Left renal pelvis (tissue), 4 donors: Measurements from ENCODE around the gene RSPRY1. TPM values are rescaled to one million over a fixed set of nuclear protein-coding genes. Genes with fewer than 3 reads are reported as not detected.
A peak's percentile ranks its signal among the peaks of the same experiment; 100 is the strongest.

Source experiments
- DNase-seq, 4 donors: peaks; one replicate each; pipeline ENCODE4 v3.0.0-alpha.2; 2013; ENCODE audit warnings: low read depth in 4 of 4, low spot score in 3 of 4
- polyA plus RNA-seq, 4 donors: library from polyadenylated mRNA; unstranded; fragments of 120-200 nt; gene quantifications; one replicate each; pipeline ENCODE4 v1.2.1, GENCODE V29; 2013; ENCODE audit not compliant: insufficient read length in 4 of 4

RSPRY1 gene
- 10 to 100 TPM; 36.0 to 52.2 (median 48.9) TPM for polyA plus RNA-seq

DNA sequence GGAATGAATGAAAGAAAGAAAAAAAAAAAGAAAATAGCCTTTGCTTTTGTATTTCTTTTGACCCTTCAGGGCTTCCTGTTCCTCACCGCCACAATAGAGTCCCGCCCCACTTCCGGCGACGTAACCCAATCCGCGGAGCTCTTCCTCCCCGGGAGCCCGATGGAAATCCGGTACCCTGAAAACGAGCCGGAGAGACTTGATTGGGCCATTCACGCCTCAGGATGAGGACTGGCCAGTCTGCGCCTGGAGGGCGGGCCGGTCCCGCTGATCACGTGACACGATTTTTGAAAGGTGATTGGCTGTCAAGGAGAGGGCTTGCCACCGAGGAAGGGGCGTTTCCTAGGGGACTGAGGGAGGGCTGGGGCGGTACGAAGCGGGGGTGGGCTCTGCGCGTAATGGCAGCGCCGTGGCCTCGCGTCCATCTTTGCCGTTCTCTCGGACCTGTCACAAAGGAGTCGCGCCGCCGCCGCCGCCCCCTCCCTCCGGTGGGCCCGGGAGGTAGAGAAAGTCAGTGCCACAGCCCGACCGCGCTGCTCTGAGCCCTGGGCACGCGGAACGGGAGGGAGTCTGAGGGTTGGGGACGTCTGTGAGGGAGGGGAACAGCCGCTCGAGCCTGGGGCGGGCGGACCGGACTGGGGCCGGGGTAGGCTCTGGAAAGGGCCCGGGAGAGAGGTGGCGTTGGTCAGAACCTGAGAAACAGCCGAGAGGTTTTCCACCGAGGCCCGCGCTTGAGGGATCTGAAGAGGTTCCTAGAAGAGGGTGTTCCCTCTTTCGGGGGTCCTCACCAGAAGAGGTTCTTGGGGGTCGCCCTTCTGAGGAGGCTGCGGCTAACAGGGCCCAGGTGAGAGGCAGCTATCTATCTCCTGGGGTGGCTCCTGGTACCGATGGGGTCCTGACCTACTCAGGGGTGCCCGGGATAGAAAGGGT, at the start of gene RSPRY1, which contains the start of gene PSME3IP1:
Gene RSPRY1, plus strand, starts transcription at position 385 of the 927 bp plus-strand sequence. CDS start 18,330 bp downstream, outside the sequence.
Gene PSME3IP1, minus strand, starts transcription at position 95 of the 927 bp plus-strand sequence. CDS start 12,185 bp downstream, outside the sequence.
- DNase-seq = peak; percentile 99

DNA sequence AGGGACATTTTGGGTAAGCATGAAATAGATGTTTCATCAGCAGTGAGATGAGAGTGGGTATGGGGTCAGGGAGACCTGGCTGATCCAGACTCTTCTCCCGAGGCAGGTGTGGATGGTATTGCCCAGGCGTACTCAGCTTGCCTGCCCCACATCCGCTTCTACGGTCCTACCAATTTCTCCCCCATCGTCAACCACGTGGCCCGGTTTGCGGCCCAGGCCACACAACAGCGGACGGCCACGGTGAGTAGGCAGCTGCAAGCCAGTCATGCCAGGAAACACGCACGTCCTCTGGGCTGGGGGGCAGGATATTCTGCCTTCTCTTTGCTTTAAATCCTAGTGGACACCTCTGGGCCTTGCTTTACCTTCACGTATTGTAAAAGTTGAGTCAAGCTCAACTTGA, 49.1 kb upstream of the RSPRY1 start:
- no peak for DNase-seq

DNA sequence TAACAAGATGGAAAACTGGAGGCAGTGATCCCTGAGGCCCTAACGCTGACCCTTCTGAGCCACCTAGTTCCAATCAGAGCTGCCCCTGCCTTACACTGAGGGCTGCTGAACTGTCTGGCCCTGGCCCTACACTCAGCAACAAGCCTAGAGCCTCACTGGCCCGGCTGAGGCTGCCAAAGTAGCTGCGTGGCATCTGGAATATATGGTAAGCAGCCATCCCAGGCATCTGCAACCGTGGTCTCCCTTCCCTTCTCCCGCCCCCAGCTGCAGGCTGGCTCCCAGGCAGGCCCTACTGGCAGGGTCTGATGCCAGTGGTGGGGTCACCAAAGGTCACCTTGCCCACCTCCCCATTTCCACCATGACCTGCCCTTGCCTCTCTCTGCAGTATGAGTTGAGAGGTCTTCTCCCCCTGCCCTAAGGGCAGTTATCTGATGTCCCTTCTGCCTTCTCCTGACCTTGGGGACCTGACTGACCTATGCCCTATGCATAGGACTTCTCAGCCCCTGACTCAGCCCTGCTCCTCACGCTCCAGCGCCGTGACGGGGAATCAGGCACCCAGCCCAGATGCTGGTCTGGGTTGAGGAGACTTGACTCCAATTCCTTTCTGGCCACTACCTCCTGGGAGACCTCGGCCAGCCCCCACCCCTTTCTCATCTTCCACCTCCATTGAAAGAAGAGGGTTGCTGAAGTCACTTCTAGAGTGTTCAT, 48.4 kb upstream of the RSPRY1 start:
- DNase-seq = no peak

DNA sequence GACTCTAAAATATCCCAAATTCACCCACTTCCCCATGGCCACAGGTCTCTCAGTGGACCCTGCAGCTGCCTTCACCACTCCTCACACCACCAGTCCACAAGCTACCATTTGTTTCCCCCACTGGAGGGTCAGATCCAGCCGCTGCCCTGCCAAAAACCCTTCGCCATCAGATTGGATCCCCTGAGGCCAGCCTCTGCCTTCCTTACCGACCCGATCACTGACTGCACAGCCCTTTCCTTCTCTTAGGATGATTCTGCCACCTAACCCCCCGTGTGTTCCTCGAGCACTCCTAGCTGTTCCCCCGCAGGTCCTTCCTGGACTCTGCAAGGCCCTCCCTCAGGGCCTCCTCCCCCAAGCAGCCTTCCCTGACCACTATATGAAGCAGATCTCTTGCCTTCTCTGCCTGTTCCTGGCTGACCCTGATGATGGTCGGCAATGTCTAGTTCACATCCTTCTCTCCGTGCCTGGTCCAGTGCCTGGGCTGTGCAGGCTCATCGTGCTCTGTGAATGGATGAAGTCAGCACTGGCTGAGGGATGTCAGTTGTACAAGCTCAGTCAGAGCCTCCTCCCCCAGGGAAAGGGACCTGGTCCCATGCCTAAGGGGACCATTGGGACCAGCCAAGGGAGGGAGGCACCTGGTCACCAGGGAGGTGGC, 47.7 kb upstream of the RSPRY1 start:
- DNase-seq = no peak

DNA sequence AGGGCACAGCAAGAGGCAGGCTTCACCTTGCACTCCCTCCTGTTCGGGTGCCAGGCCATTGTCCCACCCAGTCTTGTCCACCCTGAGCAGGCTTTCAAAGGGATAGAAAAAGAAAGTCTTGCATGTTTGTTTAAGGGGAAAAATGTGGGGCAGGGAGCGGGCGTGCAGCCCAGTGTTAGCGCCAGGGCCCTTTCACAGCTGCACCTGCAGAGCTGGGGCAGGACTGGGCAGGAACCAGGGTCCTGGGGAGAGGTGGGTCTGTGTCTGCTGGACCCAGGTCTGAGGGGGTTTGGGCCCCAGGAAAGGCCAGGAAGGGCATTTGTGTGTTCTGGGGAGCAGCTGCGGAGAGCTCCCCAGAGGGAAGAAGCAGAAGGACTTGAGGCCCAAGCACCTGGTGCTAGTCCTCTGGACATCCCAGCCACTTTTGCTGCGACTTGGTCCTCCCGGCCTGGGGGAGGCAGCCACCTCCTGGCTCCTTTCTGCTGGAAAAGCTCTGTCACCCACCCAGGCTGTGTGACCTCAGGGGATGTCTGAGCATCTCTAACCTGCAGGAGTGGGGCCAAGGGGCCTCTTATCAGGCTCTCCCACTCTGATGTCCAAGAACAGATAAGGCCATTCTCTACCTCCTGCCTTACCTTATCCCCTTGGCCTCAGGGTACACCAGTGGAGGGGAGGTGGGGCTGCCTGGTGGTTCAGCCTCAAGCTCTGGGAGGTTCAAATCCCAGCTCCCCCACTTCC, 45.0 kb upstream of the RSPRY1 start:
- DNase-seq = no peak

DNA sequence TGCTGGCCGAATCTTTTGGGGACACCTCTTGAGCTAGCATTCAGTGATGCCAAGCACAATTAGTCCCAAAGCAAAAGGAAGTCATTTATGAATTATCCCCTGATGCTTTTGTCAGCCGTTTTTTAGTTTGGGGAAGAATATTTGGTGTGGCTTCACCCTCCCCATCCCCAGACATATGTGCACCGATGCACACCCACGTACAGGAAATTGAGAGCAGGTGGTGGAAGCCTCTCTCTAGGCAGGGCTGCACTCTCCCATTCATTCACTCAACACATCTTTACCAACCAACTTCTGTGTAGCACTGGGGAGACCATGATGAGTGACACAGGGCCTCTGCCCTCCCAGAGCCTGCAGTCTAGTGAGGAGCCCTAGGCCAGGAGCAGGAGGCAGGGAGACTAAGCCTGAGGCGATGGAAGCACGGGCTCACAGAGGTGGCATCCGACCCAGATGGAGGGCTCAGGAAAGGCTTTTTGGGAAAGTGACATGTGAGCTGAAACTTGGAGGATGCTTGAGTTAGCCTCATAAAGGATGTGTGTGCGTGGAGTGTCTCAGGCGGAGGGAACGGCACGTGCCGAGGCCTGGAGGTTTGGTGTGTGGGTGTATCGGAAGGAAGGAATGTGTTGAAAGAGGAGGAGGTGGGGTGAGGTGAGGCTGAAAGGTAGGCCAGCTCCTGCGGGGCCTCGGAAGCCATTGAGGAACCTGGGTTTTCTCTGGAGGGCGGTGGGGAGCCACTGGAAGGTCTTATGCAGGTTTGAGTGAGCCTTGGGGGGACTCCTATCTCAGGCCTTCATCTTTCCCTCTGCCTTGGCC, 44.1 kb upstream of the RSPRY1 start:
- DNase-seq = no peak

DNA sequence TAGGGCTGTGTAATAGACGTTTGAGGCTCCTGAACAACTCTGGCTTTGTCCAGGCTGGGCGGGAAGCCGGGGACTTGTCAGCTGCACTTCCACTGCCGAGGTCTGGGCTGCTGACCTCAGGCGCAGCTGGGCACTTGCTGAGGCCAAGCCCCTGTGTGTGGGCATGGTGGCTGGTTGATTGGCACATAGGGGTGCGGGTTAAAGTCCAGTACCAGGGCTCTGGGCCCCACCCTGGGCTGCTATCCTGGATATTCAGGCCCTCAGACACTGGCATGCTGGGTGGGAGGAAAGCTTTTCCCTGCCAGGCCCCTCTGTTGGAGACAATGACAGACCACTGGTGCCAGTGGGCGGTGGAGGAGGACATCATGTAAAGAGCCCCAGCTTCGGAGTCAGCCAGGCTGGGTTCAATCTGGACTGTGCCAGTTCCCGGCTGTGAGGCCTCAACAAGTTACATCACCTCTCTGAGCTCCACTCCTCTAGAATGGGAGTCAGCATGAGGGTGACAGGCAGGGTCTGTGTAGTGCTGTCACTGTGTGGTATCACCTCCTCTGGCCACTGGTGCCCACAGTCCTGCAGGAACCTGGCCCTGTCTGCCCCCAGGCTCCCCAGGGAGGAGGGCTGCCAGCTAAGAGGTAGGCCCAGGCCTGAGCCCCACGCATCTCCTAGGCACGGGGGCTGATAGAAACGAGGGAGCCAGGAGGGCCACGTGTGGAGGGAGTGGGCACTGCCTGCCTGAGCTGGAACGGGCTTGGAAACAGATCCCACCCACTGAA, 42.8 kb upstream of the RSPRY1 start:
- DNase-seq = no peak

DNA sequence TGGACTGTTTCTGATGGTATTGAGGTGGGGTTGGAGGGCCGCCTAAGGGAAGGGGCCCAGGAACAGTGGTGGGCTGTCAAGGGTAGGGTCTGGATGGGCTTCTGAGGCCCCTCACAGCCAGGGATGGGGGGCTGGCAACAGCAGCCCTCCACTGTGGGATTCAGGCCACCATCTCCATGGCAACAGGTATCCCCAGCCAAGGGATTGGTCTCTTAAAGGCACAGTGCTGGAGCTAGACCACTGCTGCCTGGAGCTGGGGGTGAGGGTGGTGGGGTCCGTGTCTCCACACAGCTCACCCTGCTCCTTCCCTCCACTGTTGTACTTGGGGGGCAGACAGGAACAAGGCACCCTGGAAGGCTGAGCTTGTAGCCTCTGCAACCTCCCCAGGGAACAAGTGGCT, 42.1 kb upstream of the RSPRY1 start:
- DNase-seq = no peak

DNA sequence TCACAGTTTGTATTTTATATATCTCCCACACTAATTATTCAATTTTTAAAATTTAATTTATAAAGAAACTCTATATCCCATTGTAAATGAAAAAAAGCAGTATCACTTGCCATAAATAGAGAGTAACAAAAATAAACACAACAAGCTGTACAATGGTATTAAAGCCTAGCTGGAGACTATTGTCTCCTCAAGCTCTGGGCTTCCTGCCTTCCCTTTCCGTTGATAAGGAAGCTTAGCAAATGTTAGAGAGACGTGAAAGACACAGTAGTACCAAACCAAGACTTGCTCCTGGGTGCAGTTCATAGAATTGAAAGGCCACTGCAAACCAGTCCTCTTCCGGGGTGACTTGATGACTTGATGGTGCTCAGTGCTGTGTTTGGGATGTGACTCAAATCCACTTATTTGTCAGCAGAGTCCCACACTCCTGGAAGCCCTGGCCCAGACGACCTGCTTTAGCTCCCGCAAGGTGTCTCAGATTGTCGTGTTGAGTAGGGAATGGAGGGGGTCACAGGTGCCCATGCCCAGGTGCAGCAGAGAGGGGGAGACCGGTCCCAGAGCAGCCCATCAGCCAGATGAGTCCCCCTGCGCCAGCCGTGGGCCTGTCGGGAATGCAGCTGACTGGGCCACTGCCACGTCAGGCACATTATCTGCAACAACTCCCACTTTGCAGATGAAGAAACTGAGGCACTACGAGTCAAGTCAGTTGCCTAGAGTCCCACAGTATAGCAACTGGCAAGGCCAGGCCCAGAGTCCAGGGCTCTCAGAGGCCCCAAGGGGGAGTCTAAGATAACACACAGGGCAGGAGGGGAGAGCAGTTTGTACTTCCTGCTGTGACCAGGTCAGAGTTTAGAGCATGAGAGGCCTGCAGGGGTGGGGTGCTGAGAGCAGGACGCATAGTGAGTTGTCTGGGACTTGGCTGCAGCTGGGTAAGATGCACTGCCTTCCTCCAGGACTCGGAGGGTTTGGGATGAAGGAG, 40.8 kb upstream of the RSPRY1 start:
- DNase-seq = no peak

DNA sequence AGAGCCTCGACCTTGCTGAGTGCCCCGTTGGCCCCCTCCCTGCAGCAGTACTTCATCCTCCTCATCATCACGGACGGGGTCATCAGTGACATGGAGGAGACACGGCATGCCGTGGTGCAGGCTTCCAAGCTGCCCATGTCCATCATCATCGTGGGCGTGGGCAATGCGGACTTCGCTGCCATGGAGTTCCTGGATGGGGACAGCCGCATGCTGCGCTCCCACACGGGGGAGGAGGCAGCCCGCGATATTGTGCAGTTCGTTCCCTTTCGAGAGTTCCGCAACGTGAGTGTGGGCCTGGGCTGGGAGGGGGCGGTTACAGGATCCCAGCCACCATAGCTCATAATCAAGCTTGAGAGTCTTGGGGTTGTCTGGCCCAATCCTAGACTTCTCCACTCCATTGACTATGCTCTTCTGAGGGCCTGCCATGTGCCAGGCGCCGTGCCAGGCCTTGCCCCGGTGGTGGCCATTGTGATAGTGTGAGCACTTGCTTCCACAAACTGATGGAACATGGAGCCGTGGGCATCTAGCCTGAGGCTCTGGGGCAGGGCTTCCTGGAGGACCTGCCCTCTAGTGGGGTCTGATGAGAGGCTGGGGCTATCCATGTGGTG, 40.0 kb upstream of the RSPRY1 start:
- DNase-seq = no peak

DNA sequence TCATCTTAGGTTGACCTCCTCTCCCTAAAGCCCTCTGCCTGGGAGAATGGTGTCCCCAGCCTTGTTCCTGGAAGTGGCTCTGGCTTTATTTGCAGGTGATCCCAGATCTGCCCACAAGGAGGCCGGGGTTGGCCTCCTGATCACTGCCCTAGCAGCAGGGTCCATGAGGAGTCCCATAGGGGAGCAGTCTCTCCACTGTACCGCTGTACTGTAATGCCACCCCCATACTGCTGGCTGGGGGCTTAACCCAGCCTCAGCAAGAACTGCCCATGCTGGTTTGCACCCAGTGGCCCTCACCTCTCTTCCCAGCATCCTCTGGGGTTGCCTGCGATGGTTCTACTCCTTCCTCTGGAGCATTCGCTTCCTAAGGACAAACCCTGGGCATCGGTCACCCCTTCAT, 39.4 kb upstream of the RSPRY1 start:
- DNase-seq = no peak

DNA sequence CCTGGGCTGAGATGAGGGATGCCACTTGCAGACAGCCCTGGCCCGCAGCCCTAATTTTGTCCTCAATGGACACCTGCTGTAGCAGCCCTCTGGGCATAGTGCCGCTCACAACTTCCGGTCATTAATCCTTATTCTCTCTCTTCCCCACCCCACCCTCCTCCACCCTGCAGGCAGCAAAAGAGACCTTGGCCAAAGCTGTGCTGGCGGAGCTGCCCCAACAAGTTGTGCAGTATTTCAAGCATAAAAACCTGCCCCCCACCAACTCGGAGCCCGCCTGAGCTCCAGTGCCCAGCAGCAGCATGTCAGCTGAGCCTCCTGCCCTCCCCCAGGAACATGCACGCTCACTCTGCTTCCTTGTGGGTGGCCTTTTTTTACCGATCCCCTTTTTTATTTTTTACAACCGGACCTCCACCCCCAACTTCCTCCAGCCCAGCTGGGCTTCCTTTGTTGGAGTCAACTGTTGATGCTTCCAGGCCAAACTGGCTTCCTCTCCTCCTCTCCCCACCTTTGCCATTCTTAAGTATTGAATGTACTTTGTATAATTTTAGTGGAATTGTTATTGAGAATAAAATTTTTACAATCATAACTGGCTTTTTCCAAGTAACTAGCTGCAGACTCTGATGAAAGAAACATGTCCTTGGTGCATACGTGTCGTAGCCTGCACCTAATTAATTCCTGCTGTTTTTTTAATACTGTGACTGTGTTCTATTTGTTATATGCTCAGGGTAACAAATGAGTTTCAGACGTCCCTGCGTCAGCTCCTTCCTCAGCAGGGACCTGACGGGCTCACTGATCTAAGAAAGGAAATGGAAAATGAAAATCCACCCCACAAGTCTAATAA, 38.5 kb upstream of the RSPRY1 start:
- DNase-seq = peak in 1 of 4 donors; percentile 39

DNA sequence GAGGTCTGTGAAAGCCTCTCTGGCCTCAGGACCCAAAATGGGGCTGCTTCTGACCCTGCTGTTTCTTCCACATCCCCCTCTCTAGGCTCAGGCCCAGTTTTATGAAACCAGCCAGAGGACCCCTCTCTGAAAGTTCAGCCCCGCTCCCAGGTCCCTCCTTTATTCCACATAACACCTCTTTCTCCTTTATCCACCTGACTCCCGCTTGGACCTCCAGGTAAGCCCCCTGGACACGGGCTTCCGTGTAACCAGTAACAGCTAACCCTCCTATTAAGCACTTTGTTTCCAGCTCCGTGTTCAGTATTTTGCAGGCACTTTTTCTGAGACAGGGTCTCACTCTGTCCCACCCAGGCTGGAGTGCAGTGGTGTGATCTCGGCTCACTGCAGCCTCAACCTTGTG, 37.6 kb upstream of the RSPRY1 start:
- no peak for DNase-seq

DNA sequence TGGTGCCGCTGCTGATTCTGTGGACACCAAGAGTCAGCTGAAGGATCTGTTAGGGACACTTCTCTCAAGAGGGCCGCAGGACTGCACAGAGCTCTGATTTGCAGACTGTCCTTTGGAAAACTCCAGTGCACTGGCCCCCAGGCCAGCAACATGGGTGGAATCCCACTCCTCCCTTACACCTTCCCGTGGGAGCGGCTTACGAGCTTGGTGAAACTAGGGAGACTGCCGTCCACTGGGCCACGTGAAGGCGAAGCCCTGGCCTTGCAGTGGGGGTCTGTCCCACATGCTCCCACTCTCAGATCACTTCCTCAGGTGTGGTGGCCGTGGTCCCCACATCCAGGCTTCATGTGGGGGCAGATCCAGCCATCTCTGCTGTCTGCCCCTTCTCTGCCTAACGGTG, 36.7 kb upstream of the RSPRY1 start:
- no peak for DNase-seq

DNA sequence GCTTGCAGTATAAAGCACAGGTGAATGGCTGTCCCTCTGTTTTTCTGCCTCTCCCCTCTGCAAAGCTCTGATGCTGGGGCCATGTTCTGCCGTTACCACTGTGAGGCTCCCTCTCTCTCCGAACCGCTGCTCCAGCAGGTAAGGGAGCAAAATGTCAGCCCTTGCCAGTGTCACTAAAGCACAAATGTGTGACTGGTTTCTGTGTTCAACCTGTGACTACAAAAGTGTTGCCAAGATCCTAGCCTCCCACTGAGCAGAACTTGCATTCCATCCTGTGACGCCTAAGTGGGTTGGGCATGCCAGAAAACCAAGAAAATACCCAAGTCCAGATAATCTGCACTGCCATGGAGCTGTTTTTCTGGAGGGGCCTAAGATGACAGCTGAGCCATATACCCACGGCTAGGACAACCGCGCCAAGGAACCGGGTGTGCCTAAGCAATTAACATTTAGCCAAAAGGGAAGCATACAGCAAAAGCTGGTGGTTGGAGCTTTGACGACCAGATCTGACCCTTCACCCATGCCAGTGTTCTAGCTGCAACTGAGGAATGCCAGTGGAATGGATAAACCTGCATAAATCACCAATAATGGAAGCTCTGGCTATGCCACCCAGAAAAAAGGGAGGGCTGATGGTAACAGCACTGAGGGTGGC, 35.3 kb upstream of the RSPRY1 start:
- DNase-seq = no peak

DNA sequence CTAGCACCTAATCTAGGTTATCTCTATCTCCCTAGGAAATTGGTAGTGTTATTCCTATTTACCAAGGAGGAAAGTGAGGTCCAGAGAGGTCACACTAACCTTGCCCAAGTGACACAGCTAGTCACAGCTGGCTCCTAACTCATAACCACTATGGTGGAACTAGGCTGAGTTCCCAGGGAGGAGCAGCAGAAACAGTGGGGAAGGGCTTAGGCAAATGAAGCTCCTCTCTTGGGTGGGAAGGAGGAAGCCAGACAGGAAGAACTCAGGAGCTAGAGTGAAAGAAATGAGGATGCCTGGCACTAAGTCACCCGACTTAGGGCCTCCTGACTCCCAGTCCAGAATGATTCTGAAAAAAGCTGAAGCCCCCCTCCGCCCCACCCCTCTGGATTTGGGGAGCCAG, 34.8 kb upstream of the RSPRY1 start:
- no peak for DNase-seq
